RWPE2 (cell line): Measurements from ENCODE around the gene PNKD.
A peak's percentile ranks its signal among the peaks of the same experiment; 100 is the strongest.

ENCODE experiments used
- ATAC-seq: fragments of 200-7000 bp; cut with Tn5 transposase; 3 replicates; pipeline ENCODE4 v1.9.1; 2021; ENCODE audit warnings: low read depth
- DNase-seq: peaks from one replicate; pipeline ENCODE4 v3.0.0-alpha.2; 2020; ENCODE audit warnings: low spot score
- H3K27ac ChIP-seq: fragments of 450-650 bp; 2 replicates; pipeline ENCODE4 v1.5.1; 2017; ENCODE audit warnings: mild to moderate bottlenecking; ENCODE audit not compliant: poor library complexity, severe bottlenecking
- H3K27me3 ChIP-seq: fragments of 250-450 bp; sonication (Bioruptor Pico); 2 replicates; pipeline ENCODE4 v1.5.1; 2021; ENCODE audit warnings: mild to moderate bottlenecking, moderate library complexity; ENCODE audit not compliant: insufficient read depth, poor library complexity, severe bottlenecking
- H3K36me3 ChIP-seq: fragments of 250-450 bp; sonication (Bioruptor Pico); 2 replicates; pipeline ENCODE4 v1.5.1; 2020; ENCODE audit warnings: low read depth, mild to moderate bottlenecking, moderate library complexity
- H3K4me1 ChIP-seq: fragments of 250-450 bp; sonication (Bioruptor Pico); 2 replicates; pipeline ENCODE4 v1.5.1; 2021; ENCODE audit warnings: mild to moderate bottlenecking, moderate library complexity; ENCODE audit not compliant: insufficient read depth, poor library complexity, severe bottlenecking
- H3K4me3 ChIP-seq: fragments of 250-450 bp; sonication (Bioruptor Pico); 2 replicates; pipeline ENCODE4 v1.5.1; 2021; ENCODE audit warnings: mild to moderate bottlenecking, moderate library complexity; ENCODE audit not compliant: severe bottlenecking
- H3K9me3 ChIP-seq: fragments of 250-450 bp; sonication (Bioruptor Pico); 2 replicates; pipeline ENCODE4 v1.5.1; 2021; ENCODE audit warnings: mild to moderate bottlenecking, moderate library complexity; ENCODE audit not compliant: severe bottlenecking
- CTCF ChIP-seq: fragments of 450-650 bp; IDR thresholded peaks from one replicate; pipeline ENCODE4 v1.5.1; 2017; ENCODE audit warnings: mild to moderate bottlenecking, moderate library complexity; ENCODE audit not compliant: poor library complexity, severe bottlenecking

PNKD gene

GRCh38 chr2:218362606-218363005, 92.3 kb downstream of the PNKD start:
- ATAC-seq (no peak), DNase-seq (no peak)
- H3K4me3 ChIP-seq, result no peak overlapping the region
- TF ChIP-seq CTCF, result no peak
- no peaks in the 10 kb centered on the region for H3K27me3 ChIP-seq
- no peaks in the 10 kb centered on the region for H3K4me1 ChIP-seq
- H3K9me3 ChIP-seq, result no peaks in the 10 kb centered on the region
- no peaks in the 10 kb centered on the region for H3K36me3 ChIP-seq
- no peak overlapping the region for H3K27ac ChIP-seq

DNA sequence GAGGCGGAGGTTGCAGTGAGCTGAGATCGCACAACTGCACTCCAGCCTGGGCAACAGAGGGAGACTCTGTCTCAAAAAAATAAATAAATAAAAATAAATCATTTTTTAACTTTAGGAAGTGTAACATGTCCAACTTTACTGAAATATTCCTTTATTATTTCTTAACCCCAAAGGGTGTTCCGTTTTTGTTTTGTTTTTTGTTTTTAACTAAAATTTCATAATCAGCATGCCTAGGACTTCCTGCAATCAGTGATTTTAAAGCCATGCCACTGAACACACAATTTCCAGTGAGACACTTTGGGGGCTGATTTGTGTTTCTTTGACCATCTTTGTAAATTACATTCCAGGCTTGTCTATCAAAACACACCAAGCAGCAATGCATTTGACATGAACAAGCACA, 93.4 kb downstream of the PNKD start:
- no peak overlapping the region for H3K27ac ChIP-seq
- no peaks in the 10 kb centered on the region for H3K27me3 ChIP-seq
- ATAC-seq, result no peak
- H3K4me3 ChIP-seq, result no peak overlapping the region
- DNase-seq, result no peak
- H3K4me1 ChIP-seq, result no peaks in the 10 kb centered on the region
- no peaks in the 10 kb centered on the region for H3K9me3 ChIP-seq
- no peak for TF ChIP-seq CTCF
- no peaks in the 10 kb centered on the region for H3K36me3 ChIP-seq

DNA sequence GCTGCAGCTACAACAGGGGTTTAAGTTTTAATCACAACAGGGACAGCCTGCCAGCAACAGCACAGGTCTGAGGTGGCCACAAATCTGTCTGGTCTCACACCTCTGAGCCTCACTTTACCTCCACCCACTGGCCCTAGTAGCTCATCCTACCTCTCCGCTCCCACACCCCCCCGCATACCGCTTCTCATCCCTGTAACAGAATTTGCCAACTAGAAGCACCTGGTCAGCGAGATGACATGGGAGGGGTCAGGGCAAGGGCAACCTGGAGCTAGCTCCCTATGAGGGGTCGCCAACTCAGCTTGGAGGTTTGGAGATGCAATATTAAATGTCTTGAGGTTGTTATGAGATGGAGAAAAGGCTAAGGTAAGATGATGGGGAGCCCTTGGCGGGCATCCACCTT, 93.9 kb downstream of the PNKD start:
- no peaks in the 10 kb centered on the region for H3K36me3 ChIP-seq
- ATAC-seq, result no peak
- no peak overlapping the region for H3K27ac ChIP-seq
- H3K4me1 ChIP-seq, result no peaks in the 10 kb centered on the region
- no peak for DNase-seq
- TF ChIP-seq CTCF, result no peak
- H3K4me3 ChIP-seq, result no peak overlapping the region
- H3K9me3 ChIP-seq, result no peaks in the 10 kb centered on the region
- no peaks in the 10 kb centered on the region for H3K27me3 ChIP-seq

- Histone ChIP-seq H3K27ac (peak overlapping the region; percentile 16), H3K27me3 (no peaks in the 10 kb centered on the region), H3K9me3 (no peaks in the 10 kb centered on the region), H3K36me3 (no peaks in the 10 kb centered on the region), H3K4me3 (peak overlapping the region; percentile 29), H3K4me1 (no peaks in the 10 kb centered on the region)
- no peak for TF ChIP-seq CTCF
- DNase-seq, result no peak
- ATAC-seq, result no peak
Measured at GRCh38 chr2:218366621-218367414, 96.5 kb downstream of the PNKD start.

DNA sequence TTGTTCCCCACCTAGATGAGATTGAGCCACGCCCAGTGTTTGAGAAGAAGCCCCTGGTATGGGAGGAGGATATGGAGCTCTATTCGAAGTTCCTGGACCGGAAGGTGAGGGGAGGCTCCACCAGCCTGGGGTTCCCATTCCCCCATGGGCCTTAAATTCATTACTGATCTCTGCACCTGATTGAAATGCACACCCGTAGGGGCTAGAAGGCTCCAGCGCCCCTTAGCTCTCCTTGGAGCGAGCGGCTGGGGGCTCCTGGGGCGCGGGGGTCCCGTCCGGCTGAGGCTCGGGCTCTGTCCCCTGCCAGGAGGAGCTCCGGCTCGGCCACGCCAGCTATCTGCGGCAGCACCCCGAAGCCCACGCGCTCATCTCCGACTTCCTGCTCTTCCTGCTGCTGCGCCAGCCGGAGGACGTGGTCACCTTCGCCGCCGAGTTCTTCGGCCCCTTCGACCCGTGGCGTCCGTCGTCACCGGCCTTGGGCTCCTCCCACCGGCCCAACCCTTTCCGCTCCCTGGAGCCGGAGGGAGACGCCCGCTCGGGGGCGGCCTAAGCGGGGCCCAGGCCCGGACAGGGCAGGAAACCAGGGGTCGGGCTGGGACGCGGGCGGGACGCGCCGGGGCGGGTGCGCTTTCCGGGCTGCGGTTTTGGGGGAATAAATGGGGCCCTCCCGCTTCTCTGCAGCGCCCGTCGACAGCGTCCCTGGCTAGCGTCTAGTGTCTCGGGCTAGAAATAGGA, 97.3 kb downstream of the PNKD start:
- Histone ChIP-seq H3K27ac (peak overlapping the region; percentile 16), H3K36me3 (no peaks in the 10 kb centered on the region), H3K4me3 (peak overlapping the region; percentile 29), H3K4me1 (no peaks in the 10 kb centered on the region), H3K27me3 (no peaks in the 10 kb centered on the region), H3K9me3 (no peaks in the 10 kb centered on the region)
- no peak for TF ChIP-seq CTCF
- ATAC-seq (peak; percentile 93), DNase-seq (no peak)
